Measurements from ENCODE around the gene NUP107.
A peak's percentile ranks its signal among the peaks of the same experiment; 100 is the strongest.
"Not testable (repeated sequence)": the region's sequence is repeated elsewhere in the genome, so short reads cannot be mapped to it uniquely, and the experiment has no call there.

NUP107 gene

GRCh38 chr12:68673788-68674187 lies 13.0 kb upstream of the NUP107 start:
- DNase-seq = no peak
- Mint-ChIP-seq H3K36me3 (ENCODE audit: insufficient read depth) (peaks cover 4% of the 10 kb centered on the region), H3K27me3 (no peaks in the 10 kb centered on the region), H3K27ac (peak overlapping the region; percentile 9 to 74), H3K4me1 (ENCODE audit: low read depth in 2 of 2) (peaks cover 20 to 37% of the 10 kb centered on the region in 2 donors), H3K4me3 (peak overlapping the region; percentile 48 to 72), H3K9me3 (no peaks in the 10 kb centered on the region)
- peak; percentile 47 for ATAC-seq (replicated peaks)

- ATAC-seq (replicated peaks) (no peak), DNase-seq (no peak)
- peaks cover 4% of the 10 kb centered on the region for H3K36me3 Mint-ChIP-seq (ENCODE audit: insufficient read depth)
- peak overlapping the region; percentile 48 to 72 for H3K4me3 Mint-ChIP-seq
- H3K9me3 Mint-ChIP-seq = no peaks in the 10 kb centered on the region
- peak overlapping the region in 1 of 2 donors; percentile 9 for H3K27ac Mint-ChIP-seq
- peaks cover 20 to 39% of the 10 kb centered on the region in 2 donors for H3K4me1 Mint-ChIP-seq (ENCODE audit: low read depth in 2 of 2)
- H3K27me3 Mint-ChIP-seq = no peaks in the 10 kb centered on the region
Observed at GRCh38 chr12:68674376-68674775, 12.4 kb upstream of the NUP107 start.

- Mint-ChIP-seq H3K36me3 (ENCODE audit: insufficient read depth) (peaks cover 4% of the 10 kb centered on the region), H3K9me3 (no peaks in the 10 kb centered on the region), H3K27ac (peak overlapping the region; percentile 49 to 67), H3K4me1 (ENCODE audit: low read depth in 2 of 2) (peaks cover 20 to 39% of the 10 kb centered on the region in 2 donors), H3K4me3 (peak overlapping the region; percentile 63 to 72), H3K27me3 (no peaks in the 10 kb centered on the region)
- peak; percentile 65 to 68 (median 67) for DNase-seq
- peak; percentile 98 for ATAC-seq (replicated peaks)
Observed at GRCh38 chr12:68675101-68675842, 11.5 kb upstream of the NUP107 start.

- Mint-ChIP-seq H3K4me3 (peak overlapping the region in 1 of 2 donors; percentile 31), H3K4me1 (ENCODE audit: low read depth in 2 of 2) (peaks cover 17 to 31% of the 10 kb centered on the region in 2 donors)
- H3K27me3 Mint-ChIP-seq; H3K9me3 Mint-ChIP-seq; DNase-seq; H3K36me3 Mint-ChIP-seq (ENCODE audit: insufficient read depth); ATAC-seq (replicated peaks); H3K27ac Mint-ChIP-seq: not testable (repeated sequence)
Observed at GRCh38 chr12:68676854-68677253, 9.9 kb upstream of the NUP107 start.

- no peaks in the 10 kb centered on the region for H3K27me3 Mint-ChIP-seq
- H3K36me3 Mint-ChIP-seq (ENCODE audit: insufficient read depth) = peaks cover 32% of the 10 kb centered on the region
- no peak for DNase-seq
- no peak for ATAC-seq (replicated peaks)
- H3K4me1 Mint-ChIP-seq (ENCODE audit: low read depth in 2 of 2) = peaks cover 14 to 19% of the 10 kb centered on the region in 2 donors
- peak overlapping the region; percentile 94 to 97 for H3K27ac Mint-ChIP-seq
- H3K4me3 Mint-ChIP-seq = peak overlapping the region; percentile 95 to 96
- H3K9me3 Mint-ChIP-seq = no peaks in the 10 kb centered on the region
Observed at GRCh38 chr12:68686262-68686594, 550 bp upstream of the NUP107 start.

- DNase-seq (no peak), ATAC-seq (replicated peaks) (no peak)
- Mint-ChIP-seq H3K27ac (peak overlapping the region in 1 of 2 donors; percentile 30), H3K36me3 (ENCODE audit: insufficient read depth) (peaks cover 86% of the 10 kb centered on the region), H3K9me3 (no peaks in the 10 kb centered on the region), H3K27me3 (no peaks in the 10 kb centered on the region), H3K4me1 (ENCODE audit: low read depth in 2 of 2) (peaks cover 0 to 2% of the 10 kb centered on the region in 2 donors), H3K4me3 (no peak overlapping the region)
Observed at GRCh38 chr12:68695454-68695853, 8.7 kb downstream of the NUP107 start.

- Mint-ChIP-seq H3K27ac (peak overlapping the region; percentile 19 to 26), H3K4me1 (ENCODE audit: low read depth in 2 of 2) (peaks cover 0 to 2% of the 10 kb centered on the region in 2 donors), H3K9me3 (no peaks in the 10 kb centered on the region), H3K4me3 (no peak overlapping the region), H3K36me3 (ENCODE audit: insufficient read depth) (peaks cover 83% of the 10 kb centered on the region), H3K27me3 (no peaks in the 10 kb centered on the region)
- DNase-seq (no peak), ATAC-seq (replicated peaks) (no peak)
Observed at GRCh38 chr12:68699486-68699885, 12.7 kb downstream of the NUP107 start.

GRCh38 chr12:68727776-68728175 lies 41.0 kb downstream of the NUP107 start:
- H3K36me3 Mint-ChIP-seq (ENCODE audit: insufficient read depth) = peaks cover 39% of the 10 kb centered on the region
- no peaks in the 10 kb centered on the region for H3K4me1 Mint-ChIP-seq (ENCODE audit: low read depth in 2 of 2)
- no peak overlapping the region for H3K27ac Mint-ChIP-seq

GRCh38 chr12:68733661-68734071 lies 46.9 kb downstream of the NUP107 start:
- Mint-ChIP-seq H3K9me3 (no peaks in the 10 kb centered on the region), H3K4me1 (ENCODE audit: low read depth in 2 of 2) (no peaks in the 10 kb centered on the region), H3K36me3 (ENCODE audit: insufficient read depth) (peaks cover 34% of the 10 kb centered on the region), H3K27ac (no peak overlapping the region), H3K27me3 (no peaks in the 10 kb centered on the region), H3K4me3 (no peak overlapping the region)
- no peak for ATAC-seq (replicated peaks)
- DNase-seq = no peak

More at GRCh38 chr12:68727776-68728175, 41.0 kb downstream of the NUP107 start:
- no peak for ATAC-seq (replicated peaks)
- Mint-ChIP-seq H3K9me3 (no peaks in the 10 kb centered on the region), H3K4me3 (no peak overlapping the region), H3K27me3 (no peaks in the 10 kb centered on the region)
- no peak for DNase-seq

- no peak overlapping the region for H3K27ac Mint-ChIP-seq
- no peaks in the 10 kb centered on the region for H3K9me3 Mint-ChIP-seq
- no peak for DNase-seq
- H3K27me3 Mint-ChIP-seq = no peaks in the 10 kb centered on the region
- H3K4me1 Mint-ChIP-seq (ENCODE audit: low read depth in 2 of 2) = peaks cover 0 to 3% of the 10 kb centered on the region in 2 donors
- H3K4me3 Mint-ChIP-seq = no peak overlapping the region
- H3K36me3 Mint-ChIP-seq (ENCODE audit: insufficient read depth) = peaks cover 7% of the 10 kb centered on the region
- no peak for ATAC-seq (replicated peaks)
Observed at GRCh38 chr12:68739891-68740290, 53.1 kb downstream of the NUP107 start.

GRCh38 chr12:68743356-68743755 lies 56.6 kb downstream of the NUP107 start:
- no peak overlapping the region for H3K4me3 Mint-ChIP-seq
- peaks cover 15 to 16% of the 10 kb centered on the region in 2 donors for H3K4me1 Mint-ChIP-seq (ENCODE audit: low read depth in 2 of 2)
- DNase-seq (no peak), ATAC-seq (replicated peaks) (no peak)
- H3K27ac Mint-ChIP-seq = no peak overlapping the region
- H3K27me3 Mint-ChIP-seq = no peaks in the 10 kb centered on the region
- H3K9me3 Mint-ChIP-seq = no peaks in the 10 kb centered on the region
- H3K36me3 Mint-ChIP-seq (ENCODE audit: insufficient read depth) = peaks cover 11% of the 10 kb centered on the region

- Mint-ChIP-seq H3K4me3 (peak overlapping the region; percentile 95 to 98), H3K27ac (peak overlapping the region; percentile 91 to 92), H3K27me3 (no peaks in the 10 kb centered on the region), H3K36me3 (ENCODE audit: insufficient read depth) (peaks cover 11% of the 10 kb centered on the region), H3K9me3 (no peaks in the 10 kb centered on the region), H3K4me1 (ENCODE audit: low read depth in 2 of 2) (peaks cover 28 to 31% of the 10 kb centered on the region in 2 donors)
- ATAC-seq (replicated peaks) (peak; percentile 2), DNase-seq (no peak)
Observed at GRCh38 chr12:68745376-68745903, 58.7 kb downstream of the NUP107 start.

- peak within 1 kb of the TSS; percentile 91 to 92 for H3K27ac Mint-ChIP-seq
- H3K9me3 Mint-ChIP-seq = no peaks in the 10 kb centered on the region
- DNase-seq (peak; percentile 85 to 89 (median 89)), ATAC-seq (replicated peaks) (peak; percentile 98)
- H3K4me3 Mint-ChIP-seq = peak within 1 kb of the TSS; percentile 95 to 98
- peaks cover 28 to 31% of the 10 kb centered on the region in 2 donors for H3K4me1 Mint-ChIP-seq (ENCODE audit: low read depth in 2 of 2)
- peaks cover 11% of the 10 kb centered on the region for H3K36me3 Mint-ChIP-seq (ENCODE audit: insufficient read depth)
- no peaks in the 10 kb centered on the region for H3K27me3 Mint-ChIP-seq
Observed at GRCh38 chr12:68745904-68746571, 59.3 kb downstream of the NUP107 start, which contains the start of gene SLC35E3. SLC35E3 (plus strand) TSS chr12:68746176; CDS start chr12:68746378, 202 bp downstream.

All from effector memory CD8-positive, alpha-beta T cell (primary cell).